NB4 (cell line): ENCODE data around the gene HECW1.
"Not testable (repeated sequence)": the region's sequence is repeated elsewhere in the genome, so short reads cannot be mapped to it uniquely, and the experiment has no call there.

Source experiments
- DNase-seq: peaks from one replicate; pipeline ENCODE4 v3.0.0; 2010; ENCODE audit warnings: low read depth
- H3K4me3 ChIP-seq: one replicate; pipeline ENCODE4 v1.5.1; 2011; ENCODE audit warnings: mild to moderate bottlenecking, low read depth, low read length, moderate library complexity
- CTCF ChIP-seq: IDR thresholded peaks from one replicate; pipeline ENCODE4 v1.5.1; 2012; ENCODE audit warnings: low read depth, low read length
- MAX ChIP-seq: IDR thresholded peaks from 2 replicates; pipeline ENCODE4 v1.6.1; 2011; ENCODE audit warnings: low read depth, low read length
- MYC ChIP-seq: IDR thresholded peaks from 2 replicates; pipeline ENCODE4 v1.6.1; 2011; ENCODE audit warnings: low read depth, low read length
- POLR2A ChIP-seq: IDR thresholded peaks from 2 replicates; pipeline ENCODE4 v1.6.1; 2011; ENCODE audit warnings: mild to moderate bottlenecking; ENCODE audit not compliant: insufficient read length; ENCODE audit errors: extremely low read depth

Gene HECW1

GRCh38 chr7:43135129-43135528, 22.7 kb downstream of the HECW1 start:
- H3K4me3 ChIP-seq: no peak overlapping the region
- no peak for TF ChIP-seq MYC
- no peak for TF ChIP-seq MAX
- TF ChIP-seq POLR2A: no peak
- no peak for TF ChIP-seq CTCF
- DNase-seq: no peak

- TF ChIP-seq CTCF (no peak), MYC (no peak), MAX (no peak), POLR2A (no peak)
- no peak overlapping the region for H3K4me3 ChIP-seq
- DNase-seq: no peak
Observed at GRCh38 chr7:43136064-43136463, 23.6 kb downstream of the HECW1 start.

- not testable (repeated sequence) for DNase-seq
Observed at GRCh38 chr7:43137121-43137744, 24.8 kb downstream of the HECW1 start.

GRCh38 chr7:43137811-43138210, 25.4 kb downstream of the HECW1 start:
- DNase-seq: no peak
- H3K4me3 ChIP-seq: no peak overlapping the region
- no peak for TF ChIP-seq MYC
- TF ChIP-seq CTCF: no peak
- no peak for TF ChIP-seq MAX
- no peak for TF ChIP-seq POLR2A

More at GRCh38 chr7:43137121-43137744, 24.8 kb downstream of the HECW1 start:
- not testable (repeated sequence) for H3K4me3 ChIP-seq

GRCh38 chr7:43138710-43139109, 26.3 kb downstream of the HECW1 start:
- DNase-seq: no peak
- H3K4me3 ChIP-seq: no peak overlapping the region
- TF ChIP-seq MYC: no peak
- TF ChIP-seq POLR2A: no peak
- no peak for TF ChIP-seq MAX
- TF ChIP-seq CTCF: no peak

- DNase-seq: no peak
- no peak overlapping the region for H3K4me3 ChIP-seq
- TF ChIP-seq POLR2A (no peak), MAX (no peak), CTCF (no peak), MYC (no peak)
Observed at GRCh38 chr7:43139137-43139536, 26.7 kb downstream of the HECW1 start.
